Activated CD4-positive, alpha-beta T cell treated with anti-CD3 and anti-CD28 coated beads, Interleukin-2, Interleukin-4, amounts not matched to agents 100 ng/mL and 50 ng/mL, durations not matched to agents 16 hours and 8 hours (primary cell): ENCODE results near the gene SLC35B2.

Source experiments
- DNase-seq: peaks from one replicate; pipeline ENCODE4 v3.0.0-alpha.2; 2020; ENCODE audit warnings: low spot score

Gene SLC35B2

DNA sequence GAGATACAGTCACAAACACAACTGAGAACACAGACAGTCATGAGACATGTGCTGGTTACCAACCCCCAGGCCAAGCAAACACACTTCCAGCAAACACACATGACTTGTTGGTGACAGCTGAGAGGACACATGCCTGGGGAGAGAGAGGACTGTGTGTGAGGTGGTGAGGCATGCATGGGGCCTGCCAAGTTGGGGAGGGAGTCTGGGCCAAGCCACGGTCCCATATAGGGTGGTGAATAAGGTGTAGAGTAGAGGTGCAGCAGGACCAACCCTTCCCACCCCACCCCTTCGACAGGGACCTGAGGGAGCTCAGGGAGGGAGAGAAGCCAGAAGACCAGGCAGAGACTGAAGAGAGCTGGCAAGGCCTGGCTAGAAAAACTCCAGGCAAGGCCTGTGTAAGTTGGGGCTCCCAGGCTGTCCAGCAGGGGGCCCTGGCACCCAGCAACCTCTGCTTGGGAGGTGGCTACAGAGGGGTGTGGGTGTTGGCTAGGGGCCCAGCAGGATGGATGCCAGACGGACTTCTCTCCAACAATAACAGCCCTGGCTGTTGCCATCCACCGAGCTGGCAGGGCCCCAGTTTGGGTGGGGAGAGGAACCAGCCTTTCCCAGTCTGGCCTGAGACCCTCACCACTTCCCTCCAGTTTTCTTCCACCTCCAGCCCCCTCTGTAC, 35.9 kb downstream of the SLC35B2 start:
- peak; percentile 79 for DNase-seq

- DNase-seq: no peak
Measured at GRCh38 chr6:44220913-44221290, 36.4 kb downstream of the SLC35B2 start.

GRCh38 chr6:44219815-44220784, 37.2 kb downstream of the SLC35B2 start:
- DNase-seq: no peak

GRCh38 chr6:44219053-44219814, 38.1 kb downstream of the SLC35B2 start:
- no peak for DNase-seq

- no peak for DNase-seq
Measured at GRCh38 chr6:44217332-44218143, 39.8 kb downstream of the SLC35B2 start.

- DNase-seq: no peak
Measured at GRCh38 chr6:44216677-44217331, 40.5 kb downstream of the SLC35B2 start, which contains the start of gene MYMX. TSS of gene MYMX (plus strand) at chr6:44216926. CDS start at chr6:44217472, 546 bp downstream.

DNA sequence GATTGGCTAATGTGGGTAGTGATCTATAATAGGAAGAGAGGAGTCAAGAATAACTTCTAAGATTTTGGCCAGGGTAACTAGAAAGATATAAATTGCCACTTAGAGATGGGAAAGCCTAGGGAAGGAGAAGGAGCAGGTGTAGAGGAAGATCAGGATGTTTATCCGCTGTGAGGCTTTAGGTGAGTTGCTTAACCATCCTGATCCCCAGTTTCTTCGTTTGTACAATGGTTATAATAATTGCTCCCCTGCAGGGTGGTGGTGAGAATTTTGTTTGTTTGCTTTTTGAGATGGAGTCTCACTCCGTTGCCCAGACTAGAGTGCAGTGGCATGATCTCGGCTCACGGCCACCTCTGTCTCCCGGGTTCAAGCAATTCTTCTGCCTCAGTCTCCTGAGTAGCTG, 43.0 kb downstream of the SLC35B2 start:
- DNase-seq: no peak

DNA sequence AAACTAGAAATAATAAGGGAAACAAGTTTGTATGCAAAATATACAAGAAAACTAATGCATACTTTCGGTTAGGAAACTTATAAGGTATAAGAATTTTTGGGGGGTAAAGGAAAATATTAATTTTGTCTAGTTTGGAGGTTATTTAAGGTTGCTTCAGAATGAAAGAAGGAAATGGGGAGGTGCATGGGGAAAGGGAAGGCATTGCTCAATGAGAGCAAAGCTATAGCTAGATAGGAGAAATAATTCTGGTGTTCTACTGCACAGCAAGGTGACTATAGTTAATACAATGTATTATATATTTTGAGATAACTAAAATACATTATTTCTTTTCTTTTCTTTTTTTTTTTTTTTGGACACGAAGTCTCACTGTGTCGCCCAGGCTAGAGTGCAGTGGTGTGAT, 46.0 kb downstream of the SLC35B2 start:
- DNase-seq: no peak

GRCh38 chr6:44207966-44208365, 49.4 kb downstream of the SLC35B2 start:
- no peak for DNase-seq
